GM18951 (cell line): ENCODE measurements around the gene OR13G1.
"Not testable (repeated sequence)": the region's sequence is repeated elsewhere in the genome, so short reads cannot be mapped to it uniquely, and the experiment has no call there.

Experiments used
- POLR2A ChIP-seq: IDR thresholded peaks from 4 replicates; pipeline ENCODE4 v1.6.1; 2011; ENCODE audit warnings: mild to moderate bottlenecking; ENCODE audit not compliant: insufficient read length, insufficient read depth; ENCODE audit errors: extremely low read depth
- in situ Hi-C: fragments of 300-500 bp; cut with MboI; formaldehyde crosslinking; loops from one replicate; pipeline ENCODE4 v1.12.0; 2022; ENCODE audit warnings: low sequenced_read_pairs, mixed read lengths, inconsistent platforms; ENCODE audit not compliant: unreplicated experiment

OR13G1 gene, protein sequence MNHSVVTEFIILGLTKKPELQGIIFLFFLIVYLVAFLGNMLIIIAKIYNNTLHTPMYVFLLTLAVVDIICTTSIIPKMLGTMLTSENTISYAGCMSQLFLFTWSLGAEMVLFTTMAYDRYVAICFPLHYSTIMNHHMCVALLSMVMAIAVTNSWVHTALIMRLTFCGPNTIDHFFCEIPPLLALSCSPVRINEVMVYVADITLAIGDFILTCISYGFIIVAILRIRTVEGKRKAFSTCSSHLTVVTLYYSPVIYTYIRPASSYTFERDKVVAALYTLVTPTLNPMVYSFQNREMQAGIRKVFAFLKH

DNA sequence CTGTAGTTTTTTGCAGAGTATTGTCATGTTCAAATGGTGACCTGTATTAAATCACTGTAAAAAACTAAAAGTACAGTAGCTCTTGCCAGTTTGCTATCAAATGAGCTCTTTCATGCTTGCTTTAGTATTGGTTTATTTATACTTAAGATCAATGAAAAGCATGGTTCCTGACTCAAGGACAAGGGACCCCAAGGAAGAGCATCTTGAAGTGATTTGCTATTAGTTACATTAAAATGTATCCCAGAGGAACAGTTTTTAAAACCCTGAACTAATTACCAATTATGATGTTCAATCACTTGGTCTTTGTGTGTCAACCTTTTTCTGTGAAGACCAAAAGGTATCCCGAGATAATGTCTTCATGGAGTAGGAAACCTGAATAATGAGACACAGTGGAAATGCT lies at the start of gene OR13G1:
Gene OR13G1 (minus strand): TSS at position 101 of the 400 bp plus-strand sequence. CDS start 6,698 bp downstream, outside the sequence.
- TF ChIP-seq POLR2A = no peak
- in situ Hi-C loops = no loop called here

DNA sequence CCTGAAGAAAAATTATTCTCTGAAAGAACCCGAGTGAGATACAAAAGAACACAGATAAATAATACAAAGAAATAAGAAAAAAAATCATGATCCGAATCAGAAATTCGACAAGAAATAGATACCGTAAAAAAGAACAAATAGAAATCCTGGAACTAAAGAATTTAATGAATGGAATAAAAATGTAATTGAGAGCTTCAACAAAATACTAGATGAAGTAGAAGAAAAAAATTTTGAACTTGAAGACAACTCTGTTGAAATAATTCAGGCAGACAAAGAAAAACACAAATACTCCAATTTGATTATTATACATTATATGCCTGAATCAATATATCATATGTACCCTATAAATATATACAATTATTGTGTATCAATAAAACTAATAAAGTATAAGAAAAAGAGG lies 41.7 kb upstream of the OR13G1 start:
- no peak for TF ChIP-seq POLR2A

GRCh38 chr1:247716546-247716945 lies 37.0 kb upstream of the OR13G1 start, which contains the start of gene OR6F1:
Gene OR6F1, minus strand, starts transcription at chr1:247716646. Its CDS starts 3,891 bp downstream, at chr1:247712755.
- TF ChIP-seq POLR2A = no peak
- in situ Hi-C loops = no loop called here

More for the DNA sequence above, 41.7 kb upstream of the OR13G1 start:
- in situ Hi-C loops = no loop called here

DNA sequence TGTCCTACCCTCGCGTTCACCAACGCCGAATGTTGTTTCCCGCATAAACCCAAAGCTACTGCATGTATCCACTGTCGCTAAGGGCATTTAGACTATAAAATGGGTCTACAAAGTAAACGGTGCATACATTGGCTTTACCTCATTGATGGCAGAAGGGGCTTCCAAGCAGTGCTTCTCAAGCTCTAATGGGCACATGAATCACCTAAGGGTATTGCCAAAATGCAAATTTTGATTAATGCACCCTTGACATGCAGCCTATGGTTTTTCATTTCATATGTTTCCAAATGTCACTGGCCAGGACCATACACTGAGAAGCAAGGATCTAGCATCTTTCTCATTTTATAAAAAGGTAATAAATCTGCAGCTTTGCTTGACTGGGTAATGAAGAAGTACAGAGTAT lies 34.2 kb upstream of the OR13G1 start:
- no peak for TF ChIP-seq POLR2A
- in situ Hi-C loops = no loop called here

DNA sequence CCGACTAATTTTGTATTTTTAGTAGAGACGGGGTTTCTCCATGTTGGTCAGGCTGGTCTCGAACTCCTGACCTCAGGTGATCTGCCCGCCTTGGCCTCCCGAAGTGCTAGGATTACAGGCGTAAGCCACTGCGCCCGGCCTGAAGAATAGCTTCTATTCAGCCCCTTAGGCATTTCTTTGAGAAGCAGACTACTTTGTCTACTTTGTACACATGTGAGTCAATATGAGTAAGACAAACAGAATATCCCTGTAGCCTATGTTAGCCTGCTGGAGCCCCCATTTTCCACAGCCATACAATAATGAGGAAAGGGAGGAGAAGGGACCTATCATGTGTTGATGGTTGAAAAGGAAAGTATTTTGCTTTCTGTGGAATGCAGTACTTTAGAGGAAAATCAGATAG lies 31.1 kb upstream of the OR13G1 start:
- in situ Hi-C loops = not testable (repeated sequence)

- in situ Hi-C loops = no loop called here
These were observed 21.8 kb upstream of the OR13G1 start for GRCh38 chr1:247701338-247701737.

GRCh38 chr1:247681288-247681897 lies 1.9 kb upstream of the OR13G1 start:
- in situ Hi-C loops = no loop called here

More at GRCh38 chr1:247701338-247701737, 21.8 kb upstream of the OR13G1 start:
- no peak for TF ChIP-seq POLR2A

GRCh38 chr1:247680171-247680570 lies 632 bp upstream of the OR13G1 start:
- TF ChIP-seq POLR2A = no peak
- in situ Hi-C loops = no loop called here

More at GRCh38 chr1:247681288-247681897, 1.9 kb upstream of the OR13G1 start:
- no peak for TF ChIP-seq POLR2A

DNA sequence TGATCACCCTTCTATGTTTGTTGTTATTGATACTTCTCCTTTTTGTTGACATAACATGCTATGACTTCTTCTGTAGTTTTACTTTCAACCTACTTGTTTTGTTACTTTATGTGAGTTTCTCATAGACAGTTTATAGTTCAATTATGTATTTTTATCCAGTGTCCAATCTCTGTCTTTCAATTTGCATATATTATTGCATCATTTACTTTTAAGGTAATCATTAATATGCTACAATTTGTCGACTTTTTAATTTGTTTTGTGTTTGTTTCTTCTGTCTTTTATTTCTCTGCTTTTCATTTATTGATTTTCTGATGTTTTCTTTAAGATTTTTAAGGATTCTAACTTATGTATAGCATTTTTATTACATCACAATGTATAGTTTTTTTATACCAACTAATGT lies 10.3 kb downstream of the OR13G1 start:
- TF ChIP-seq POLR2A = no peak
- in situ Hi-C loops = no loop called here

GRCh38 chr1:247656221-247656875 lies 23.2 kb downstream of the OR13G1 start:
- in situ Hi-C loops = no loop called here
- no peak for TF ChIP-seq POLR2A

DNA sequence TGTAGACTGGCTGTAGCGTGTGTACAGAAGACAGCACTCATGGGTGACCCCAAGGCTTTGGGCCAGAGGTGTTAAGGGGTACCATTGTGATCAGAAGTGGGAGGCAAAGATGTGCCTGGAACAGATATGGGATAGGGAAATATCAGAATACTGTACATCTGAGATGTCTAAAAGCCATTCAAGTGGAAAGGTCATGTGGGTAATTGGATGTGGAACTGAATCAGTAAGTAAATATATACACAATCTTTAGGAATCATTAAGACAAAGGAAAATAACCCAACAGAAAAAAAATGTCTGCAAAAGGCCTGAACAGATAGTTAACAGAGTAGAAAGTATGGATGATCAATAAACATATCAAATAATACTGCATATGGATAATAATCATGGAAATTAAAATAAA lies 26.5 kb downstream of the OR13G1 start:
- TF ChIP-seq POLR2A = no peak
- in situ Hi-C loops = no loop called here

GRCh38 chr1:247647864-247648263 lies 31.7 kb downstream of the OR13G1 start:
- no peak for TF ChIP-seq POLR2A
- in situ Hi-C loops = no loop called here

DNA sequence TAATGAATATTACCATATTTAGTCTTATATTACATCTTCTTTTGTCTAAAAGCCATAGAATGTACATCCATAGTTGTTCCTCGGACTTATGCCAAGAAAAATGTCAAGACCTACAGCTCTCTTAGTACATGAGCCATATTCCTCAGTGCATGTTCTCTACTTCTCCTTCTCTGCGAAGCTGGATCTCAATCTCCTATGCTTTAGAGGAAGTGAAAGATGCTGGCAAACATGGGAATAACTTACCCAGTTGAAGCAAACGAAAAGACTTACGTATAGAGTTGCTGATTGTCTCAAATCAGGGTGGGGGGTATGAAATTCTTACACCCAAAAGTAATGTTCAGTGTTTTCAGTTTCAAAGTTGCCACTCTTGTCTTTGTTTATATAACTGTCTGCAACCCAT lies 32.7 kb downstream of the OR13G1 start:
- in situ Hi-C loops = no loop called here
- TF ChIP-seq POLR2A = no peak

DNA sequence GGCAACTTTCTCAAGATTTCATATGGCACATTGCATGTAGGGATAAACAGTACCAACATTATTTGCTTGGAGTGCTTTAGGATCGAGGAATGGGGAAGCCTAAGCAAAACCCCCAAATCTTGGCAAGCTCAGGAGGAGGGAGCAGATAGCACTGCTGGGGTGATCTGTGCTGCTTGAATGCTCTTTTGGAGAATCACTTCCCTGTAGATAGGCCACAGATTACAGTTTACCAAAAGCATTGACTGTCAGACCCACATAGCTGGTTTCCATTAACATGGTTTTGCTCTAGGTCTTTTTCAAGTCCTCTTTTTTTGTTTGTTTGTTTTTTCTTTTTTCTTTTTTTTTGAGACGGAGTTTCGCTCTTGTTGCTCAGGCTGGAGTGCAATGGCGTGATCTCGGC lies 36.8 kb downstream of the OR13G1 start:
- in situ Hi-C loops = no loop called here
- TF ChIP-seq POLR2A = no peak

GRCh38 chr1:247639381-247639981 lies 40.1 kb downstream of the OR13G1 start:
- in situ Hi-C loops = no loop called here

More at GRCh38 chr1:247639381-247639981, 40.1 kb downstream of the OR13G1 start:
- TF ChIP-seq POLR2A = no peak
